ENCODE measurements around the gene GALT.

GALT gene

DNA sequence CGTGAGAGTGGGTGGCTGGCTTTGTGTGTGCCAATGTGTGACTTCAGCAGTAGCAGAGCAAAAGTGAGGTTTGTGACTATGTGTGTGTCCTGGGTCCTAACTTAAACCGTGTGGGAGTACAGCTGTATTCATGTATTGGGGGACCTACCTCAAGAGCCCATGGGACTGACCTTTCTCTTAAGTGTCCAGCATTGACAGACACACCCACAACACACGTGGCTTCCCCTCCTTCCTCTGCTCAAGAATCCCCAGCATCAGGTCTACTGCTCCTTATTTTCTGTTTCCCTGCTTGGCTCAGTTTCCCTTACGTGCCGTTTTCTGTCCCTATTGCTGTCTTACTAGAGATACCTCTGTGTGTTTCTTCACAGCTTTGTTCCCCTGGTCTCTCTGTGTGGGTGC is 6.1 kb downstream of the GALT start:
- DNase-seq = no peak

DNA sequence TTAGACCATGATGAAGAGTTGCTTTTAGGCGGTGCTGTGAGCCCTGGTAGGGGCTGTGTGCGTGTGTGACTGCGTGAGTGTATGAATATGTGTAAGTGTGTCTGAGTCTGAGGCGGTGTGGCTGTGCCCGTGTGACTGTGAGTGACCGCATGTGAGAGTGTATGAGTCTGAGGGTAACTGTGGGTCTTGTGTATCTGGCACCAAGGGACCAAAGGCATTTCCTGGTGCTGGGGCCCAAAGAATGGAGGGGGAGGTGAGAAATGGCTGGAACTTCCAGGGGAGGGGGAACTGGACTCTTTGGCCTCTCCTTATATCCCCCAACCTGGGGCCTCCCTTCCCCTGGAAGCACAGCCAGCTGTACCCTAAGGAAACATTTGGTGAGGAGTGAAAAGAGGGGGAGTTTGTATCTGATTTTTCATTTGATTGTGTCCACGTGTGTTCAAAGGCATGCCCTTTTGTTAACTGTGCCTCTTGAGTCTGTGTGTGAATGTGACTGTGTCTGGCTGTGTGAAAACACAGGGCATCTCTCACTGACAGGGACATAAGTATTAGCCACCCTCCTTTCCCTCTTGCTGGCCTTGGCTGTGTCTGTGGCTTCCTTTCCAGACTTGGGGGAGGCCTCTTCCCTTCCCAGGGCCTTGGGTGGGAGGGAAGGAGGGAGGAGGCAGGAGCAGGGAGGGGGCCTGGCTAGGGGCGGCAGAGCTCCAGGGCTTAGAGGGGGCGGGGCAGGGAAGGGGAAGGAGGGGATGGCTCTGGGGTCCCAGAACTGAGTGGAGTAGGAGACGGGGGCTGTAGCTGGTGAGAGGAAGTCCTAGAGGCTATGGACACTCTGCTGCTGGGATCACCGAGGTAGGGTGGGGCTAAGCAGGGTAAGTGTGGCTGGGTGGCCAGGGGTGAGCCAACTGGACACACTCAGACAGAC is 6.9 kb downstream of the GALT start:
- DNase-seq = no peak

DNA sequence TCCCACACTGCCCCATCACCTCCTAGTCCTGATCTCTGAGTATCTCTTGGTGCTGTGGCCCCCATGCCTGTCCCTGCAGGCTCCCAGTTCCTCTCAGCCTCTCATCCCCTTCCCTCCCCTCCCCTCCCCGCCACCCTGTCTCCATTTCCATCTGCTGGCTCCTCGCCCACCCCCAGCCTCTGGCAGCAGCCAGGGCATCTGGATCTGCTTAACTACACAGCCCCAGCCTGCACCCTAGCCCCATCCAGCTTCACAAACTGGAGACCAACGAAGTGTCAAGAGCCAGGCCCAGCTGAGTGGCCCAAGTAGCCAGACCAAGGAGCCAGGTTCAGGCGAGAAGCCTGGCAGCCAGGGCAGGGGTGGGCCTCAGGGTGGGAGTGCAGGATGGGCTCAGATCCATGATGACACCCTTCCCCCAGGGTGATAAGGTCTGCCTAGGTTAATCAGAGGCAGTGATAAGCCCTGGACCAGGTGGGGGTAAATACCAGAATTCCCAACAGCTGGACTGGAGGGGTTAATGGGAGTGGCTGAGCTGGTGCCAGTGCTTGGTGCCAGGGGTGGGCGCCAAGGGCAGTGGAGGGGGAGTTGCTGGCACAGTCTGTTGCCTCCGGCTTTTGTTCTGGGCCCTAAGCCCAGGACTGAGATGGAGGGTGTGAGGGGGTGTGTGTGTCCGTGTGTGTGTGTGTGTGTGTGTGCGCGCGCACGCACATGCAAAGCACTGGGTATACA is 8.0 kb downstream of the GALT start:
- no peak for DNase-seq

DNA sequence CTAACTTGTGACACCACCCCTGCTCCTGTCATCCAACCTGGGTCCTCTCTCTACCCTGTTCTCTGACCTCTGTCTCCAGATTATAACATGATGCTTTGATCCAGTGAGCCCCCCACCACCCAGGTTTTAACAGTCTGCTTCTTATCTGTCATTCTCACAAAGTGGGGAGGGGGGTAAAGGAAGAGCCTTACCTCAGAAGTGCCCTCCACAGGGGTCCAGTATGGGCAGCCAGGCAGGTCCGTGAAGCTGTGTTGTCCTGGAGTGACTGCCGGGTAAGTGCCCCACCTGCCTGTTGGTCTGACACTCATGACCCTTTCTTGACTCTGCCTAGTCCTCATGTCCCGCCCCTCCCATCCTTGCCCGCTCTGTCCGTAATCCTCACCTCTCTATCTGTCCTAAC is 8.9 kb downstream of the GALT start:
- no peak for DNase-seq

DNA sequence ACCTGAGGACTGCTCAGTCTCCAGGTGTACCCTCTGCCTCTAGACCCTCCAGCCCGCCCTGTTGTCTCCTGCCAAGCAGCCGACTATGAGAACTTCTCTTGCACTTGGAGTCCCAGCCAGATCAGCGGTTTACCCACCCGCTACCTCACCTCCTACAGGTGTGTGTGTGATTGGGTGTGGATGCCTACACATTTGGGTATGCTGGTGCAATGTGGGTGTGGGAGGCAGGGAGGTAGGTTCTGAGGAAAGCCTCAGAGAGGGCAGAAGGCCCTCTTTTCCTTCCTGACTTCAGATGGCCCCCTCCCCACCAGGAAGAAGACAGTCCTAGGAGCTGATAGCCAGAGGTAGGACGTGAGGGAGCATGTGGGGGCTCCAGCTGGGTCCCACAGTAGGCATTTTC is 10.5 kb downstream of the GALT start:
- DNase-seq = no peak

DNA sequence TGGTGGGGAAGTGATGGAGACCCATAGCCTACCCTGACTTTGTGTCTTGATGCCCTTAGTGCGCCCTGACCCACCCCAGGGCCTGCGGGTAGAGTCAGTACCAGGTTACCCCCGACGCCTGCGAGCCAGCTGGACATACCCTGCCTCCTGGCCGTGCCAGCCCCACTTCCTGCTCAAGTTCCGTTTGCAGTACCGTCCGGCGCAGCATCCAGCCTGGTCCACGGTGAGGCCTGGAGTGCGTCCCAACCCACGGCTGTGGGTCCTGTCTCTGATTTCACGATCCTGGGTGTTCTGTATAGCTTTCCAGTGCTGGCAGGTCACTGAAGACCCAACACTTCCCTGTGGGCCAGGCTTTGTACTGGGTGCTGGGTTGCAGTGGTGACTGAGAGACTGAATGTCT is 12.0 kb downstream of the GALT start:
- DNase-seq = no peak

DNA sequence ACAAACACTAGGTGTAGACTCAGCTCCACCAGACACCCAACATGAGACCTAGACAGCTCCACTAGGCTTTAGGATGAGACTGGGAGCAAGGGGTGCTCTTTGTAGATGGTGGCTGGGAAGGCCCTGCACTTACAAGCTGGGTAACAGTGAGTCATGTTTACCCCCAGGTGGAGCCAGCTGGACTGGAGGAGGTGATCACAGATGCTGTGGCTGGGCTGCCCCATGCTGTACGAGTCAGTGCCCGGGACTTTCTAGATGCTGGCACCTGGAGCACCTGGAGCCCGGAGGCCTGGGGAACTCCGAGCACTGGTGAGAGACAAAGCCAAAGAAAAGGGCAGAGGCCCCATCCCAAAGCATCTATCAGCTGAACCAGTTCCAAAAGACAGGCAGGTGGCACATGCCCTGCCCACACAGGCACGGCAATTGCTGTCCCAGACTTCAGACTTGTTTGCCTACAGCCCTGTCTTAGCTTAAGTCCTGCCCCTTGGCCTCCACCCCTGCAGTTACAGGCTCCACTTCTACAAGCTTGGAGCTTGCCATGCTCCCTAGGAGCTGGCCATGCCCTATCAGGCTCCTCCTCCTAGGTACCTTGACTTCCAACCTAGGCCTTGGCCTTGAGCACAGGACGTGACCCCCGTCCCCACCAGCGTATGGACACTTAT is 13.2 kb downstream of the GALT start:
- DNase-seq = no peak

DNA sequence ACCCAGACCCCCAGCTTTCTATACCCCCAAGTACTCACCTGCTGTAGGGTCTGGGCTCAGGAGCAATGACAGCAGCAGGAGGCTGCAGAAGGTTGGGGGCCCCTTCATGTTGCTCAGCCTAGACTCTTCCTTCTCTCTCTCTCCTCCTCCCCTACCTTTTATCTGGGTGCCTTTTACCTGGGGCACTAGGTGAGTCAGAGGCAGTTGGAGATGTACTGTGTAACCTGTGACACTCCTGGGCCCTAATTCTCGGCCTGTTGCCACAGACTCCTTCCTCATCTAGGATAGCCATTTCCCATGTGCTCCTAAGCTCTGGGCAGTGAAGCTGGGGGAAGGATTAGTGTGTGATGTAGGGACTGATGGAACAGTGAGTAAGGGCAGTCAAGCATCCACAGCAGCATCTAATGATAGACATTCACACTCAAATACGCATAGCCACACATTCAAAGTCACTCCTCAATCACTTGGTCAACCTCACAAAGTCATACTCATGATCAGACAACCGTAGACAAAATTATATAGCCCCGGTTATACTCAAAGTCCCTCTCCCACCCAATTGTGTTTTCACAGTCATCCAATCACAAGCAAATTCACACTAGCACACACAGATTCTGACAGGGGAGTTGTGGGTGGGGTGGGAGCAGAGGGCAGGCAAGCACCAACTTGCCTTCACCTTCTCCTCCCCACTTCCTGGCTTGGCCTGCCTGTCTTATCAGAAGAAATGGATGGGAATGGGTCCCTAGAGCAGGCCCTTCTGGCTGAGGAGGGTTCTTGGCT is 16.2 kb downstream of the GALT start, which contains the start of gene CCL27:
CCL27 (minus strand) TSS at position 132 of the 777 bp plus-strand sequence; CDS start at position 108, 24 bp downstream.
- DNase-seq = no peak

DNA sequence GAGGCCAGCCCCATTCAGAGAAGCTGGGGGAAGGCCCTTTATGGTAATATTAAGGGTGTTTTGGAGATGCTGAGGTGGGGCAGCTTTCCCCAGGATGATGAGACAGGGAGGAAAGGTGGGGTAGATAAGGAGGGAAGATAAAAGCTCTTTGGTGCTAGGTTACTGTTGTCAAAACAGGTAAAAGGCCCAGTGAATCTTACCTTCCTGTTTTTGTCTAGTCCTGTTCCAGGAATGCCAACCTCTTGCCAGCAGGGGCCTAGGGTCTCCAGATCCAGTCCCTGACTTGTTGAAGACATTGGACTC is 16.8 kb downstream of the GALT start:
- peak; percentile 25 for DNase-seq

DNA sequence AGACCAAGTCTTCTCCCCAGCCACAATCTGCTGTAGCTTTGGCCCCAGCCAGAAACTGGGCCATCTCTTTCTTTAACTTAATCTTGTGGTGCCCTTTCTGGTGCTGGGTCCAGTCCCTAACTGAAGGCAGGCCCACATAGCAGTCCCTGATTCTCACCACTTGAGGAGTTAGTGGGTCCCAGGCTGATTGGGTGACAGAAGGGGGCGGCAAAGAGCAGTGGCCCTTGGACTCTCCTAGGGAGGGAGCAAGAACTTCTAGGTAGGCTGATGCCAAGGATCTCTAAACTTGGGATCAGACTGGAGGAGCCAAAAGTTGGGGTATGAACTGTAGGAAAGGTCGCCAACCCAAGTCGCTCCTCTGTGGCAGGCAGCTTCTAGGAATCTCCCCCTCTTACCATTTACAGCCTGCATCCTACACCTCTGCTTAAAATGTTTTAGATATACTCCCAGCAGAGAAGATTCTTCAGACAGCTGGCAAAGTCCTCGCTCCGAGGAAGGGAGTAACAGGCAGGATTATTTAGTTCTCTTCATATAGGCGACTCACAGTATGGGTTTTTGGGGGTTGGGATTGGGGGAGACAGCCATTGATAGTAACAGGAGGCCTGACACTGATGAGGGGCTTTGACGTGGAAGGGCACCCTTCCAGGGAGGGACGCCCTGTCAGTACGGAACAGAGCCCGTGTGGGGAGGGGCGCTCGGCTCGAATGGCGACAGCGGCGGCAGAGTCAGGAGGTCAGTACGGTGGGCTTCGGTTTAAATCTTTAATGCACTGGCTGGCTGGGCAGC is 18.0 kb downstream of the GALT start:
- DNase-seq = peak; percentile 62

DNA sequence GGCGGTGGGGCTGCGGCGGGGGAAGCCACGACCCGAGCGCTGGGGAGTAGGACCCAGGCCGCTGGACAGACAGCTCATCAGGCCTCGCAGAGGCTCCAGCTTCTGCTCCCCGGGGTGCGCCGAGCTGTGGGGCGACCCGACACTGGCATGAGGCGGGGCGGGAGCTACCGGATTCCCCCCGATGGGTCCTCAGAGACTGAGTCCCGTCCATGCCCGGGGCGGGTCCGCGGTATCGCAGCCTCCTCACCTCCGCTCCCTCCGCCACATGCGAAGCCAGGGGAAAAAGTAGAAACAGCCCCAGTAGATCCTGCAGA is 18.5 kb downstream of the GALT start:
- no peak for DNase-seq

DNA sequence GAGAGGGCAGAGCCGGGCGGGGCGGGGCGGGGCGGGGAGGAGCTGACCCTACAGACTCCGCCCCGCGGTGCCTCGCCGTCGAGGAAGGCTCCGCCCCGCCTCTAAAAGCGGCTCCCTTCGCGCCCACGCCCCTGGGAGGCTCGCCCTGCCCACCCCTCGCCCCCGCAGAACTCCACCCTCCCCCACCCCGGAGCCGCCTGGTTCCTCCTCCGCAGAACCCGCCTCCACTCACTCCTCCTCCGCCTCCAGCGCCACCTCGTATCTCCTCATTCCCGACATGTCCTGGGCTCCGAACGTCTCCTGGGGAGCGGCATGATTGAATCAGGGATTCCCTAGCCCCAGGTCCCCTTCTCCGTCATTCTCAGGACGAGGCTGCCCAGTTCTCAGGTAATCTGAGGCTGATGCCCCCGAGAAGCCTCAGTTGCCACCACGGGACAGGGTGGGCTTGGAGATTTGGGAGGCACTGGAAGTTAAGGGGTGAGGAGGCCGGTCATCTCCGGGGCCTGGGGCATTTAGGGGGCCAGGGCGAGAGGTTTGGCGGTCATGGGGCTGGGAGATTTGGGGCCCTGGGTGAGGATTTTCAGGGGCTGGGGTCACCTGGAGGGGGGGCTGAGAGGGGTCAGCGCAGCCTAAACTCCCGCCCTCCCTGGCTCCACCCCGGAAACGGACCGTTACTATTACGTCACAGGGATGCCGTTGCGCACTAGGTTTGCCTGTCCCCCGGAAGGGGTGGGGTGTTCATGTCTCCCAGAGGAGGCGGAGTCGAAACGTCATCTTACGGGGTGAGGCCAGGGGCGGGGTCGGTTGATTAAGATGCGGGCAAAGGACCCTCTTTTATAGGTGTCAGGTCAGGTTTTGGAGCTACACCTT is 19.1 kb downstream of the GALT start:
- DNase-seq = peak; percentile 89

DNA sequence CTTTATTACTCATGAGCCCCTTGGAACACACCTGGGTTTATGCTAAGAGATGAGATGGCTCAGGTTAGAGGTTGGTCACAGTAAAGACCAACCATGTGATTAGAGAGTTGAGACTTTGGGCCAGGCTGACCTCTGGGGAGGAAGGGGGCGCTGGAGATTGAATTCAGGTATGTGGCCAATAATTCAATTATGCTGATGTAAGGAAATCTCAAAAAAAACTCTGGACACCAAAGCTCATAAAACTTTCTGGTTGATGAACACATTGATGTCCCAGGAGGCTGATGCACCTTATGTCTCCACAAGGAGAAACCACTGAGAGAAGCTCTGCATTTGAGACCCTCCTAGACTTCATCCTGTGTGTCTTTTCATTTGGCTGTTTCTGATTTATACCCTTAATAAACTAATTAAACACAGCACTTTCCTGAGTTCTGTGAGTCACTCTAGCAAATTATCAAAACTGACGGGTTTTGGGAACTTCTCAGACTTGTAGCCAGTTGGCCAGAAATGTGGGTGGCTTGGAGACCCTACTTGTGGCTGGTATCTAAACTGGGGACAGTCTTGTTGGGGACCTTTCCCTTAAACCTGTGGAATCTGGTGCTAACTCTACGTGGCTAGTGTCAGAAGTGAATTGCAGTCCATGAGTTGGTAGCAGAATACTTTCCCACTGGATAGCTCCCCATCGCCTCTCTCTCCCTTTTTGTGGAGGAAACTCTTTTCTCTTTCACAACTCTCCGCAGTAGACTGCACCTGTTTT is 23.5 kb downstream of the GALT start:
- no peak for DNase-seq

DNA sequence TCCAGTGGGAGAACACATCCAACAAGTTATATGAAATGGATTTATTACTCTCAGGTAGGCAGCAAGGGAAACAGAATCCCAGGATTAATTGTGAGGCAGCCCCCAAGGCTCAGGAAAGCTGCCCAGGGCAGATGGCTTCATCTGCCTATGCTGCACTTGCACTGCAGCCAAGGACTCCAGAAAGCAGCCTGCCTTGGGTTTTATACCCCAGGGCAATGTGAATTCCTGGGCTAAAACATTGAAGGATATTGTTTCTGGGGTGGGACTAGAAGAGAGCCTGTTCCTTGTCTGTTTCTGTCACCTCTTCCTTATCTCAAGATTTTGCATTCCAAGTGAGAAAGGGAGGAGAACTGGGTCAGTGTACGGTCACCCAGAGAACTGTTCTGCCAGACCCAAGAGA is 24.8 kb downstream of the GALT start:
- DNase-seq = no peak

DNA sequence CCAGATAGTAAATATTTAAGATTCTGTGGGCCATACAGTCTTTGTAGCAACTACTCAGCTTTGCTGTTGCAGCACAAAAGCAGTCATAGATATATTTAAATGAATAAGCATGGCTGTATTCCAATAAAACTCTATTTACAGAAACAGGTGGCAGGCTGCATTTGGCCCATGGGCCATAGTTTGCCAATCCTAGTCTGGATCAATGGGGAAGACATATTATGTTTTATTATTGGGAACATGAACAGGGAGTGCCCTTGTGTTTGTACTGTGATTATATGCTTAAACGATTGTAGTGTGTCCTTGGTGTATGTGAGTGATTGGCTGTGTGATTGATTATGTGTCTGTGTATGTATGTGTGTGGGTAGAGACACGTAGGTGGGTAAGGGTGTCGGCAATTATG is 28.0 kb downstream of the GALT start:
- DNase-seq = no peak

DNA sequence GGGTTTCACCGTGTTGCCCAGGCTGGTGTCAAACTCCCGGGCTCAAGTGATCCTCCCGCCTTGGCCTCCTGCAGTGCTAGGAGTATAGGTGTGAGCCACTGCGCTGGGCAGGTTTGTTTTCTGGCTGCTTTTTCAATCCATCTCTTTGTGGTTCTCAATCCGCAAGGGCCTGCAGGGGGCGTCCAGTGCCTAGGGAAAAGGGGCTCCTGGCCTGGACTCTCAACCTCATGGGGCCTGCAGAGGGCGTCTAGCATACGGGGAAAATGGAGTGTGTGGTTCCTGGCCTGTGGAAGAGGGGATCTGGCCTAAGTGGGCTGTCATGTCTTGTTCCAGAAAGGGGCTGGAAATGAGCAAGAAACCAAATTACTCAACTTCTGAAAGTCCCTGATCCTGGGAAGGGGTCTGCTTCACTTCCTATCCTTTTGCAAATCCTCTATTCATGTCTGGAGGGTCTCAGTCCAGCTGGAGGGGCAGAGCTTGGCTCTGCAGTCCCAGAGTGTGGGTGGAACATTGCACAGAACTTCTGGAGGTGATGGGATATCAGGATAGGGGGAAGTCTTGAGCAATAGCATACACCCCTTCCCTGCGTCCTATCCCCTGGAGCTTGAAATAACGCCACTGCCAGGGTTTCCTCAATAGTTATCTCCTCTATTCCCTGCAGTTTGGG is 28.7 kb downstream of the GALT start:
- peak; percentile 52 for DNase-seq

DNA sequence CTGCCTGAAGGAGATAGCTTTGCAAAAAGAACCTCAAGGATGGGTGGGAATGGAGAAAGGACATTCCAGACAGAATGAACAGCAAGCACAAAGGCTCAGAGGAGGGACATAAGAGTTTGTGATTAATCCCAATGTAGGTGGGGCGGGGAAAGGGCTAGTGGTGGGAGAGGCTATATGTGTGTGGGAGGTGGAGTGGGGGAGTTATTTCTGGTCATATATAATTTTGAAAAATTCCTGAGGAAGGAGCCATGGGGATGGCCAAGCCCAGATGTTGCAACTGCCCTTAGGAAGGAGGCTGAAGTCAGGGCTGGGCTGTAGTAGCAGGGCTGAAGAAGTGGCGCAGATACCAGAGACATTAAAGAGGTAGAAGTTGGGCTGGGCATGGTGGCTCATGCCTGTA is 29.4 kb downstream of the GALT start:
- DNase-seq = no peak

DNA sequence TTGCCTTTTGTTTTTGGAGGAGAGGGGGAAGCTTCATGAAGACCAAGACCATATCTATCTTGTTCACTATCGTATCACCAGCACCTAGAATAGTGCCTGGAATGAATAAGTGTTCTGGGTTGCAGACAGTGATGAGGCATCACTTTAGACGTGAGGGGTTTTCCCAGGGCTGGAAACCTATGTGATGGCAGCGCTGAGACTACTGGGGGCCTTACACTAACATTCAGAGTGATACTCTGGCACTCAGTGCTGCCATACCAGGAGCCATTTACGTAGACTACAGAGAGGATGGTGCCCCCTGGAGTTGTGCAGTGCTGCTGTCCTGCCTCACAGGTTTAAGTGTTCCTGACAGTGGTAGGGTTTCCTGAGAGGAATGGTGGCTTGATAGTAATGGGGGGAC is 37.7 kb downstream of the GALT start:
- DNase-seq = no peak

DNA sequence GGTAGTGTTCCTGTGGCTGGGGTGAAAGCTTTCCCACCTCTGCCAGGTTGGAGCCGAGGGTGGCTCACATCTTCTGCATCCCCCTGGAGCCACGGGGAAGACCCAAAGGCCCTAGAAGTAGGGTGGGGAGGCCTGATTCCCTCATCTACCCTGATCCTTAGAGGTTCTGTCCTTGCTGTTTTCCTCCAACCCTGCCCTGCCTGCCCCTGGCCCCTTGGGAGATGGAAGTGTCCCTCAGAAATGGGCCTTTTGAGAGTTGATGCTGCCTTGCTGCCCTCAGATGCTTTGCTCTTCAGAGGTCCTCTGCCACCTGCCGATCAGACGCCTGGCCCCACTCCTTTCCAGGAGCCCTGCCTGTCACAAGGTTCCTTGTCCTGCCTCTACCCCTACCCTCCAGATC is 38.3 kb downstream of the GALT start:
- DNase-seq = no peak

DNA sequence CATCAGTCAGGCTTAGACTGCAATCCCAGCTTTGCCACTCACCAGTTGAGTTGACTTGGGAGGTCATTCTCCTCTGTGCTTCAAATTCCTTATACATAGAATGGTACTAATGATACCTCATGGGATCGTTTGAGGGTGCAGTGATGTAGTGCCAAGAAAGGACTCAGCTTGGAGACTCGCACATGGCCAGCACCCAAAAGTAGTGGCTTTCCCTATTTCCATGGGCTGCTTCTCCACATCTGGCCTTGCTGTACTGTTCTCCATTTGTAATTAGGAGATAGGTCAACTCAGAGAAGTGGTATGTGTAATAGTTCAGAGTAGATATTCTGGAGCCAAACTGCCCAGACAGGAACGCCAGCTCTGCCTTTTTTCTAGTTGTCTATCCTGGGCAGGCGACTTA is 39.1 kb downstream of the GALT start:
- no peak for DNase-seq

Data from activated CD4-positive, alpha-beta T cell treated with anti-CD3 and anti-CD28 coated beads, Interleukin-2, amount 50 U/mL, for 1 hour (primary cell).